Limb (tissue), 2 donors: ENCODE data around the gene HHAT.
"Not testable (repeated sequence)": the region's sequence is repeated elsewhere in the genome, so short reads cannot be mapped to it uniquely, and the experiment has no call there.

ENCODE experiments used
- DNase-seq, 2 donors: peaks; one replicate each; pipeline ENCODE4 v3.0.0-alpha.2; 2016; ENCODE audit errors: extremely low spot score in 2 of 2

HHAT gene

GRCh38 chr1:210354305-210354704 lies 25.6 kb downstream of the HHAT start:
- DNase-seq: not testable (repeated sequence)

- no peak for DNase-seq
These were observed 29.9 kb downstream of the HHAT start for GRCh38 chr1:210358626-210359025.

- no peak for DNase-seq
These were observed 30.6 kb downstream of the HHAT start for GRCh38 chr1:210359255-210359654.

- DNase-seq: peak in 1 of 2 donors; percentile 74
These were observed 32.3 kb downstream of the HHAT start for GRCh38 chr1:210360852-210361477.

DNA sequence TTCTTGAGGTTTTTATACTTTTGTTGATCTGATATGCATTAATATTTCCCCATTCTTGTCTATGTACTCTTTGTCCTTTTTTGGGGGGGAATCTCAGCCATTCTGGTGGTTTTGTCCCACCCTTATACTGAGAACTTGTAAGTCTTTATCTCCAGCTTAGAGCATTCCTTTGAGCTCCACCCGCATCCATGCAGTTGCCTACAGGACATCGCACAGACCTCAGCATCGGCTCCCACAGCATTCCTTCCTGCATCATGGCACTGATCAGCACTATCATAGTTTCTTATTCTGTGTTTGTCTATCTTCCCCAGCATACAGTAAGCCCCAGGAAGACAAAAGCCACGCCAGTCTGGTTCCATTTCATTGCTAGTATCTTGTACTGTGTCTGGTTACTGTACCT lies 33.0 kb downstream of the HHAT start:
- no peak for DNase-seq

GRCh38 chr1:210362526-210362925 lies 33.8 kb downstream of the HHAT start:
- no peak for DNase-seq

DNA sequence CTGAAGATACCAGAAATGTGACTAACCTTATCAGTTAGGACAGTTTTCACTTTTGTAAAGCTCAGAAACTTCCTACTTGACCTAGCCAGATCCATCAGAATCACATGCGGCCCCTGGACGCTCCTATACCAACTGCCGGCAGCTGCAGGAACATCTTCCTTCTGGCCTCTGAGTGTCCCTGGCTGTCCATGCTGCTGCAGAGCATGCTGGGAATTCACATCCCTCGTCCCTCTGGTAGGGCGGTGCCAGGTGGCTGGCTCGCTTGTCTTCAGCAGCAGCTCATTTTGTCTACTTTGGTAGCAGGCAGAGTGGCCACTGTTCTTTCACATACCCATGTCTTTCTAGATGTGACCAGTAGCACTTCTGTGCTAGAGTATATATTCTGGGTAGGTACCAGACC lies 34.4 kb downstream of the HHAT start:
- DNase-seq: no peak

- DNase-seq: no peak
These were observed 35.8 kb downstream of the HHAT start for GRCh38 chr1:210364479-210364878.

- no peak for DNase-seq
These were observed 38.1 kb downstream of the HHAT start for GRCh38 chr1:210366767-210367166.

DNA sequence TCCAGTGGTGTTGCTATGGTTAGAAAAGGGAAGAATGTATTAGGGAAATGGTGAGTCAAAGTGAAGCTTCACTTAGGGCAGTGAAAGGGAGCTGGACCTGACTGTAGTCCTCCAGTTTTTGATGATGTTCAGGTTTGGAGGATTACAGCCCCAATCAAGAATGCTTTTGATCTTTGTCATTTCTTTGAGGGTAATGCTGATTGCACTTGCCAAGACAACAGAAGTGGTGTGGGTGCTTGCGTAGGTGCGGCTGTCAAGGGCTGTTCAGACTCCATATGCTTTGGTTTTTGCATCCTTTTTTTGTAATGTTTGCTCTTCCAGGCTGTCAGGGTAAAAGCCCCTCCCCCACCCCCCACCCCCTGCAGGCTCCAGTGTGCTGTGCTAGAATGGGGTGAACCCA lies 38.9 kb downstream of the HHAT start:
- DNase-seq: no peak

- DNase-seq: no peak
These were observed 40.7 kb downstream of the HHAT start for GRCh38 chr1:210369425-210369824.

GRCh38 chr1:210371916-210372315 lies 43.2 kb downstream of the HHAT start:
- no peak for DNase-seq

GRCh38 chr1:210372491-210372890 lies 43.8 kb downstream of the HHAT start:
- no peak for DNase-seq

GRCh38 chr1:210372931-210373627 lies 44.4 kb downstream of the HHAT start:
- DNase-seq: no peak

GRCh38 chr1:210373628-210373877 lies 44.9 kb downstream of the HHAT start:
- no peak for DNase-seq

DNA sequence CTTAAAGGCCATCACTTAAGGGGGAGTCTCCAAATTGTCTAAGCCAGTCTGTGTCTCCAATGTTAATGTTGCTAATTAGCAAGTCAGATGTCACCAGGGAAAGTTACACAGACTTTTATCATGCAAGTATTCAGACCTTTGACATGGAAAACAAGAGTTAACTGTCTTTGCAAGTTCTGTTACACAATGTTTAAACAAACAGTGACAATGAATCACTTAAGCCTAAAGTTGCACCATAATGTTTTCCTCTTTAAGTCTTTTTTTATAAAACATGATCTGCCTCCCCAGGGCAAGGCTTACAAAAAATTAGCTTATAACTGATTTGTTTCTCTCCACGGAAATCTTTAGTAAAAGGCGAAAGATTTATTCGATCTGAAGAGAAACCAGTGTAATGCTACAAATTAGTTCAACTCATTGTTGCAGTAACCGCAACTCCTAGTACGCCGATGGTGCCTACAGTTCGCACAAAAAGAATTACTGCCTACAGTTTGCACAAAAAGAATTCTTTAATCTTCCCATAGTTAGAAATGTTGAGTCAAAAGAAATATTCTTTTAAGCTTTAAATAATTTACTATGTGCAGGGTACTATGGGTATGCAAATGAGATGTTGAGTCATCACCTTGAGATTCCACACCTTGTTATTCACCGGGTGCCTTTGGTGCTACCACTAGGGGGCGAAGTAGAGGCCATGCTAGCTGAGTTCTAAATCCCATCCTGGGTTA lies 45.3 kb downstream of the HHAT start:
- DNase-seq: no peak

DNA sequence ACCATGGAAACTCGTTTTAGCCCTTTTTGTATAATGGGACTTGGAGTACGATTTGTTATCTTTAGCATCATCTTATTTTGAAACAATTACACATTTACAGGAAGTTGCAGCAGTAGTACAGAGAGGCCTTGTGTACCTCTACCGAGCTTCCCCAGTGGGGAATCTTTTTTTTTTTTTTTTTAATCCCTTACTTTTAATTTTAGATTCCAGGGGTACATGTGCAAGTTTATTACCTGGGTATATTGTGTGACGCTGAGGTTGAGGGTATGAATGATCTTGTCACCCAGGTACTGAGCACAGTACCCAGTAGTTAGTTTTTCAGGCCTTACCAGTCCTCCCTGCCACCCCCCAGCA lies 45.9 kb downstream of the HHAT start:
- no peak for DNase-seq

- no peak for DNase-seq
These were observed 48.2 kb downstream of the HHAT start for GRCh38 chr1:210376836-210377372.

- no peak for DNase-seq
These were observed 49.1 kb downstream of the HHAT start for GRCh38 chr1:210377731-210378333.

DNA sequence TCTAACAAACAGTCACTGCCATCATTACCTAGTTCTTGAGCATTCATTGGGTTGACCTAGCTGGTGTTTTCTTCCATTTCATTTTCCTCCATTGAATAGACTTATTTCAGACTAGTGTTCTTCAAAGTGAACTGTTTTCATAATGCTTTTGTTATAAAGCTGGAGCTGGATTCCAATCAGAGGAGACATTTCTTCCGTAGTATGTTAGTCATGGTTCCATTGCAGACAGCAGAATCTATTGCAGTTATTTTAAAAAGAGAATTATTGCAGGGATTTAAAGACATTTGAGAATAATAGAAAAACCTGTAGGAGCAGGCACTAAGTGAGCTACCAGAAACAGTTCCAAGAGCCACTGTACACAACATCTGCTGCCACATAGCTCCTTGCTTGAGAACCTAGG lies 50.0 kb downstream of the HHAT start:
- no peak for DNase-seq

DNA sequence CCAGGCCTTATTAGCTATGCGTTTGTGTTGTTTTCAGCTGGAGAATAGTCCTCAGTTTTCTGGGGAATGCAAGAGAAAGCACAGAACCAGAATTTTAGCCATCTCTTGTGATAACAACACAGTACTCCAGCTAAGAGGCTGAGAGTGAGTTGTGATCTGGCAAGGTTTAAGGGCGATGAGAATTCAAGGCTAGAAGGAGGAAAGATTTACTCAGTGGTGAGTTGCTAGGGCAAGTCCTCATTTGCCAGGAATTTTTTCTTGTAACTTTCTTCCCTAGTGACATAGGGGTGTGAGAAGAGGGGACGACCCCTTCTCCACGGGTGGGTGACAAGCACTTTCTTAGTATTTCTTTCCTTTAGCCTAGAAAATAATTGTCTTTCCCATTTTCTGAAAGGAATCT lies 53.2 kb downstream of the HHAT start:
- no peak for DNase-seq

- DNase-seq: no peak
These were observed 55.9 kb downstream of the HHAT start for GRCh38 chr1:210384625-210385024.
